Islet precursor cell (in vitro differentiated cells): Measurements from ENCODE around the gene NCAN.
A peak's percentile ranks its signal among the peaks of the same experiment; 100 is the strongest.
"Not testable (repeated sequence)": the region's sequence is repeated elsewhere in the genome, so short reads cannot be mapped to it uniquely, and the experiment has no call there.

Experiments
- DNase-seq: peaks from one replicate; pipeline ENCODE4 v3.0.0-alpha.2; 2018

Gene NCAN

DNA sequence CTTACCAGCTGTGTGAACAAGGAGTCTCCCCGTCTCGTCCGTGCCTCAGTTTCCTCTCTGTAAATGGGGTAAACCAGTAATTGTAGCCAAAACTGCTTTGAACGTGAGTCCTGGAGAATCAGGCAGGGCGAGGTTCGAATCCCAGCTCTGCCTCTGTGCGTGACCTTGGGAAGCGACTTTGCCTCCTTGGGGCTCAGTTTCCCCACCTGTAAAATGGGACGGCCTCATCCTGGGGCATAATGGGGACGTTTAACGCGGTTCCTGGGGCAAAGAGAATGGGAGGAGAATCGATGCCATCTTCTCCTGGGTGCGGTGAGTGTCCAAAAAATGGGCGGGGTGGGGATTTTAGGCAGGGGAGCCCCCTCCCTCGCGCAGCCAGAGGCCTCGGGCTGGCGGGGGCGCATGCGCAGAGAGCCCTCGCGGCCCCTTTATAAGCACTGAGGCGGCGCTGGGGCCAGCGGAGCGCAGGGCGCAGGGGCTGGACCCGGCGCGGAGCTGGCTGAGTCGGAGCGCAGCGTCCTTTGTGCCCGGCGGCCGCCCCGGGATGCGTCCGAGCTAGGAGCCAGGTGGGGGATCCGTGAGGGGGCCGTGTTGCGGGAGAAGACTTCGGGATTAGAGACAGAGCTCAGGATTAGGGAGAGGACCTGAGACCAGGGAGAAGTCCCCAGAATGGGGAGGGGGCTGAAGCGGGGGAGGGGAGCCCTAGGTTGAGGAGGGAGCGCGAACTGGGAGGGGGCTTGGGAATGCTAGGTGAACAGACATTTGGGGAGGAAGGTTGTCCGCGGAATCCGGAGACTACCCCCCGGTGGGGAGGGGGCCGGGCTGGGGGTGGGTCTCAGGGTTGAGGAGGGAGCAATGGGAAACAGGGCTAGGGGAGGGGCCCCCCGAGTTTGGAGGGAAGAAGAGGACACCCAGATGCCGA lies at the start of gene NCAN:
TSS of gene NCAN (plus strand) at position 460 of the 922 bp plus-strand sequence. CDS start 4,996 bp downstream, outside the sequence.
- no peak for DNase-seq

DNA sequence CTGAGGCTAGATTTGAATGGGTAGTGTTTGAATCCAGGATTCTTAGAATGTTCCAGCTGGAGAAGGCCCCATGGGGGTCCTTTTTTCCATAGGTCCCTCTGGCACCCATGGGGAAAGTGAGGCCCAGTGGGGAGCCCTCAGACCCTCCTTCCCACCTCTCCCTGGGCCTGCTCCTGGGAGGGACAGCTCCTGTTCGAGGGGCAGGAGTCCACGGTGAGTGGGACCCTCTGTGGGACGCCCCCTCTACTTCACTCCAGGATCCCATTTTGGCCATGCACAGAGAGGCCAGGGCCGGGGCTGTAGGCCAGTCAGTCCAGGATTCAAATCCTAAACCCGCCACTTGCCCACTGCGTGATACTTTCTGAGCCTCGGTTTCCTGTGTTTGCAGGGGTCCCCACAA lies 49.3 kb upstream of the NCAN start:
- no peak for DNase-seq

DNA sequence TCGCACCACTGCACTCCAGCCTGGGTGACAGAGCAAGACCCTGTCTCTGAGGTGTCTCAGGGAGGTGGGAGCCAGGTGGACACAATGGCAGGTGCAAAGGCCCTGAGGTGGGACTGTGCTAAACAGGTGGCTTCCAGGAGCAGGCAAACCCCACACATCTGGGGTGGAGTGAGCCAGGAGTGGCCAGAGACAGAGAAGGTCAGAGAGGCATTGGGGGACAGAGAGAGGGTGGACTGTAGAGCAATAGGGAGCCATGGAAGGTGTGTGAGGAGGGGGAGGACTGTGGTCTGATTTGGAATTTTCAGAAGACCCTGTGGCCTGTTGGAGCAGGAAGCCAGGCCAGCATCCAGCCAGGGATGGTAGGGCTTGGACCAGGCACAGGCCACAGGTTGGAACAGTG lies 46.4 kb upstream of the NCAN start:
- DNase-seq: no peak

DNA sequence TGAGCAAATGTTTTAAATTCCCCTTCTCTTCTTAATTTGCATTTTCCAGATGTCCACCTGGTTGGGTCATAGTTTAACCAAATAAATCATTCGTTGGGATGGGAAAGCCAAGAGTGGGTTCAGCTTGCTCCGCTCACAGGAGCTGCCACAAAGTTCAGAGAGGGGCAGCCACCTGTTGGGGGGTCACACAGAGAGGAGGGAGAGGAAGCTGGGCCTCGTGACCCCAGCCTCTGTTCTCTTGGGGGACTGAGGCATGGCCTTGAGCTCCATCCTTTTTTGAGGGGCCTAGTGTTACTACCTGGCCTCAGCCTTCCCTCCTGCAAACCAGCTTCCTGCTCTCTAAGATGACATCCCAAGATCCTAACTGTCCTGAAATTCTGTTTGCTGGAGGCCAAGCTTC lies 44.1 kb upstream of the NCAN start:
- no peak for DNase-seq

DNA sequence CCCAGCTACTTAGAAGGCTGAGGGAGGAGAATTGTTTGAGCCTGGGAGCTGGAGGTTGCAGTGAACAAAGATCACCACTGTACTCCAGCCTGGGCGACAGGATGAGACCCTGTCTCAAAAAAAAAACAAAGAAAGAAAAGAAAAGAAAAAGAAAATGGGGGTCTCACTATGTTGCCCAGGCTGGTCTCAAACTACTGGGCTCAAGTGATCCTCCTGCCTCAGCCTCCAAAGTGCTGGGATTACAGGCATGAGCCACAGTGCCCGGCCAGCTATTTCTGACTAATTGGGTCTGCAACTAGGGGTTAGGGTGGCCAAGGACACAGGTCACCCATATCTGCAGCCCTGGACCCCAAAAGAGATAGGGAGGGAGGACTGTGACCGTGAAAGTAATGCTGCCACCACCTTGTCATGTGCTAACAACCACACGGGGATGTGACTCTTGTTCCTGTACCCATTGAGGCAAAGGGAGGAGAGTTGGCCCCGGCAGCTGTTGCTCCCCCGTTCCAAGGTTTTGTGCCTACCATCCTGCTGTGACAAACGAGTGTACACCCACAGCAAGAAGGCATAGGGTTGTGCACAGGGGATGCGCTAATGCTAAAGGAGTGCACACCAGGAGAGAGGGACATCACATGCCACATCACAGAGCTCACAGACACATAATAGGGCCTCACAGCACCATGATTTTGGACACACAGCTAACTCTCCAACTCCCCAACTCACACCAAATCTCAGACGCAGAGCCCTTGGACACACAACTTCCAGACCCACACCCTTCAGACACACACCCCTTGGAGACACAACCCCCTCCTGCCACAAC lies 42.3 kb upstream of the NCAN start:
- DNase-seq: no peak

DNA sequence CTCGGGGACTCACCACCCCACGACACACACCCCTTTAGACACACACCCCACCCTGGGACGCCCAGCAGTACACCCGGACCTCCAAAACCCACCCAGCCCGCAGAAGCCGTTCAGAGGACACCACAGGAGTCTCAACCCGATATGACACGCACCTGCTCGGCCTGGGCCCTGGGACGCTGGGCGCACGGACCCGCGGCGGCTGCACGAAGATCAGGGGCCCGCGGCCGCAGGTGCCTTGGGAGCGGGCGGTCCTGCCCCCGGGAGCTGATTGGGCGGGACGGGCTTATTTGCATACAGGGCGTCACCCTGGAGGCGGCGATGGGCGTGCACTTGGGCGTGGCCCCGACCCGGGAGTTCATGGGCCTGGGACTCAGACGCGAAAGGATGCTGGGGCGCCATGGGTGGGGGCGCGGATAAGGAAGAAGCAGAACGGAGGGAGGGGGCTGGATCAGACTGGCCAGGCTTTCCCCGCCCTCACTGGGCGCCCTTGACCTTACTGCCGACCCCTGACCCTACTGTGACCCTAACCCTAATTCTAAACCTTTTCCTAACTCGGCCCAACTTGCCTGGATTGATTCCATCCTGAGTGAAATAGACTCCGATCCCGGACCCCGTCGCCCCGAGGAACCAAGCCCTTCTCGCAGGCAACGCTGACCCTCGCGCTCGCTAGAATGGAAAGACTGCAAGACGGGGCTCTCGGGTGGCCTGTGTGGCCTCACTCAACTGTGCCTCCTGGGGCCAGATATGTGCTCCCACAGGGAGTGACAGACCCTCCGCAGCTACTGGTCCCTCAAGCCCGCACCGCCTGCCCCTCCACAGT lies 41.5 kb upstream of the NCAN start, which contains the start of gene MEF2B:
TSS of gene MEF2B (minus strand) at position 211 of the 820 bp plus-strand sequence. CDS start 19,528 bp downstream, outside the sequence.
- peak; percentile 92 for DNase-seq

DNA sequence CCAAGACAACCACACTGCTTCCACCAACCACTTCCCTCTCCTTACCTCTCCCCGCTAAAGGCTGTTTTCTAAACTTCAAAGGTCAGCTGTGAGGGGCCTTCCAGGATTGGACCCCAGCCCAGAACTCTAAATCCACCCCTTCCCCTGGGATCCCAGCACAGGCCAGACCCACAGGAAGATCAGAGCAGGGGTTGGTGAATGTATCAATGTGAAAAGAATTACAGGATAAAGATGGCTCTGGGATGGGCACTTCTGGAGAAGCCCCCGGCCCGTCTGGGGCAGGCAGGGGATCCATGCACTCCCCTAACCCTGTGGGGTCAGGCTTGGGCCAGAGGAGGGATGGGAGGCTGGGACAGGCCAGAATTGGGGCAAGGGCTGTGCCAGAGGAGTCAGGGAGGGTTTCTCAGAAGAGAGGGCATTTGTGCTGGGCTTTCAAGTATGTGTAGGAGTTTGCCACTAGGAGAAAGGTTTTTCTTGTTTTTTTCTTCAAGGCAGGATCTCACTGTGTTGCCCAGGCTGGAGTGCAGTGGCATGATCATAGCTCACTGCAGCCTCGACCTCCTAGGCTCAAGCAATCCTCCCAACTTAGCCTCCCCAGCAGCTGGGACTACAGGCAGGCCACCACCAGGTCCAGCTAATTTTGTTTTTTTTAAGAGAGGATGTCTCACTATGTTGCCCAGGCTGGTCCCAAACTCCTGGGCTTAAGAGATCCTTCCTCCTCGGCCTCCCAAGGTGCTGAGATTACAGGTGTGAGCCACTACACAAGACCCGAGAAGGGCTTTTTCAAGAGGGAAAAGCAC lies 40.7 kb upstream of the NCAN start:
- no peak for DNase-seq

DNA sequence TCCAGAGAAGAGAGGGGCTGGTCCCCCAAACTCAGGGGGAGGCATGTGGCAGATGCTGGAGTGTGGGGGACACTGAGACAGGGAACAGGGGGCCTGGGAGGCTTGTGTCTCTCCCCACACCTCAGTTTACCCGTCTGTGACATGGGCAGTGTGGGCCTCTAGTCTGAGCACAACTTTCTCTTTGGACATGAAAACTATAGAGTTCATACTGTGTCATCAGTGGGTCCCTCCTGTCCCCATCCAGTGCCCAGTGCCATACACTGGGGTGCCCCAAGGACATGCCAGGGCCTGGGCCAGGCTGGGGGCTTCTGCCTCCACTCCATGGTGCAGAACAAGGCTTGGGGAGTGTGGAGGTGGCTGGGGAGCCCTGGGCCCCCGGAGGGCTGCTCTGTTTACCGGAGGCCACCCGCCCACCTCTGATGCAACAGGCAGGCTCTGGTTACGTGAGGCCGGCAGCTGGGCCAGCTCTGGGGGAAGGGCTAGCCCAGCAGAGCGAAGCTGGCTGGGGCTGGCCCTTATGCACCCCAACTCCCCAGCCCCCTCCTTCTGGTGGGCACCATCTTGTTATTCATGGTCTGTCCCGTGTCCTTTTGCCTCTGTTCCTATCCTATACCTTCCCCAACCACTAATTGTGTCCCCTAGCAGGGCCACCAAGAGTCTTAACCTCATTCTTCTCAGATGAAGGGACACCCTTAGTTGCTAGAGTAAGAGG lies 39.8 kb upstream of the NCAN start:
- no peak for DNase-seq

DNA sequence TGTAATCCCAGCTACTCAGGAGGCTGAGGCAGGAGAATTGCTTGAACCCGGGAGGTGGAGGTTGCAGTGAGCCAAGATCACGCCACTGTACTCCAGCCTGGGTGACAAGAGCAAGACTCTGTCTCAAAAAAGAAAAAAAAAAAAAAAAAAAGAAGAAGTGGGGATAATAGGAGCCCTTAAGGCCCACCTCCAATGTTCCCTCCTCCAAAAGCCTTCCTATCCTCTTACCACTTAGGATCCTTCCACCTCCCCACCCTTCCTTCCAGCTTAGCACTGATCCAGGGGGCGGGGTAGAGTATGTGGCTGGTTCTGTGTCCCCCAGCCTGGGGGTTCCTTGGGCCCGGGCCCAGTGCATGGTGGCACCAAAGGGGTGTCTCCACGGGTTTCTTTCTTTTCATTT lies 38.5 kb upstream of the NCAN start:
- DNase-seq: not testable (repeated sequence)

DNA sequence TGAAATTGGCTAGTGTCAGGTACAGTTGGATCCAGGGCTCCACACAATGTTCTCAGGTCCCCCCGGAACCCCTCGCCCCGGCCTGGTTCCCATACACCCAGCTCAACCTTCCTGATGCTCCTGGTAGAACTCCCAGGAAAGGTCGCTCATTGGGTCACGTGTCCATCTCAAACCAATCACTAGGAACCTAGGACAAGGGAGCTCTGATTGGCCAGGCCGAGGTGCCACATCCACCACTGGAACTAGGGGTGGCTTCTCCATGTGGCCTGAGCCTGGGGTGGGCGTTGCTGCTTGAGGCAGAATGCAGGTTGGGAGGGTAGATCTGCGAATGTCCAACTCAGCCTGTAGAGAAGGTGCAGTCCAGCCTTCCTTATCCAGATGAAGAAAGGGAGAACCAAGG lies 34.8 kb upstream of the NCAN start:
- DNase-seq: no peak

DNA sequence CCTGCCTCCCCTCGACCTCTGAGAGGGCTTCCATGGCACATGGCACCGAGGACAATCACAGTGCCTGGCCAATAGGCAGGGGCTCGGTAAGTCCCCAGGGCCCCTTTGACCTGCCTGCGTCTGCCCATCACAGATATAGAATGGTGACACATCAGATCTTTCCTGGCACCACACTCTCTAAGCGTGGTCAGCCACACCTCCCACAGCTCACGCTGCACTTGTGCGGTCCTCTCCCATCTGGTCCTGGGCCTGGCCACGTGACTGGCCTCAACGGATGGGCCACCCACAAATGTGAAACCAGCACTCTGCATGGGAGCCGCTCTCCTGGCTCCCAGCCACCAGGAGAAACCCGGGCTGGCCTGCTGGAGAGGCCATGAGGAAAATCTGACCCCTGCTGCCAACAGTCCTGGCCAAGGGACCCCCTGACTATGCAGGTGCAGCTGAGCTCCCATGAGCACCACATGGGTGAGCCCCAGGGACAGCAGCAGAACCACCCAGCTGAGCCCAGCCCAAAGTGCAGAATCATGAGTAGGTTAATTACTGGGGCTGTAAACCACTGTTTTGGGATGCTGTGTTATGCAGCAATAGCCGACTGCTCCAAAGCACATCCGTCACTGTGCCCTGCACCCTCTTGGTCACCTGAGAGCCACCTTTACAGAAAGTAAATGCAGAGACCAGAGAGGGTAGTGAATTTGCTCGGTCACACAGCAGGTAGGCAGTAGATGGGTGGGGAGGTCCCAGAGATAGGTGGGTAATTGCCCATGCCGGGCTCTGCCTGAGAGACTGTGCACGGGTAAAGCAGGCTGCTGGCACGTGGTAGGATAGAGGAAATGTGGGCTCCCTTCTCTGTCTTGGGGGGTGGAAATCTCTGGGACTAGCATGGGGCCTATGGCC lies 32.0 kb upstream of the NCAN start:
- DNase-seq: no peak

DNA sequence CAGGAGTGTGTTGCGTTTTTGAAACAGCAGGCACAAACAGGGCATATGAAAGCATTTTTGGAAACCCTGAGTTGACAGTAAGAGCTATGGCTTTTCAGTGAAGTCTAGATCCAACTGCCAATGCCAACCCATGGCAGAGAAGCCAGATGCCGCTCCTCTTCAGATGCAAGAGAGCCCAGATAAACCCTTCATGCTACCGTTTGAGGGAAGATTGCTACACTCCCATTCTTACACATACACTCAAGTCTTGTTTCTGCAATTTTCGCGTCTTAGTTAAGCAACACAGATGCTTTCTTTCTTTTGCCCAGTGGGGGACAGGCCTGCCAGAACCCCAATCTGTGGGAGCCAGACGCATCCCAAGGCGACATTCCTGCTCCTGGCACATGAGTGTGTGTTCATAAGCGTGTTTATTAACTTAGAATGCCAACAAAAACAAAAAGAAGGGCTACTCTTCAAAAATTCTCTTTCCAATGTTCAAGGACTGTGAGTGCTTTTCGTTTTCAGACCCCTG lies 30.2 kb upstream of the NCAN start:
- no peak for DNase-seq

DNA sequence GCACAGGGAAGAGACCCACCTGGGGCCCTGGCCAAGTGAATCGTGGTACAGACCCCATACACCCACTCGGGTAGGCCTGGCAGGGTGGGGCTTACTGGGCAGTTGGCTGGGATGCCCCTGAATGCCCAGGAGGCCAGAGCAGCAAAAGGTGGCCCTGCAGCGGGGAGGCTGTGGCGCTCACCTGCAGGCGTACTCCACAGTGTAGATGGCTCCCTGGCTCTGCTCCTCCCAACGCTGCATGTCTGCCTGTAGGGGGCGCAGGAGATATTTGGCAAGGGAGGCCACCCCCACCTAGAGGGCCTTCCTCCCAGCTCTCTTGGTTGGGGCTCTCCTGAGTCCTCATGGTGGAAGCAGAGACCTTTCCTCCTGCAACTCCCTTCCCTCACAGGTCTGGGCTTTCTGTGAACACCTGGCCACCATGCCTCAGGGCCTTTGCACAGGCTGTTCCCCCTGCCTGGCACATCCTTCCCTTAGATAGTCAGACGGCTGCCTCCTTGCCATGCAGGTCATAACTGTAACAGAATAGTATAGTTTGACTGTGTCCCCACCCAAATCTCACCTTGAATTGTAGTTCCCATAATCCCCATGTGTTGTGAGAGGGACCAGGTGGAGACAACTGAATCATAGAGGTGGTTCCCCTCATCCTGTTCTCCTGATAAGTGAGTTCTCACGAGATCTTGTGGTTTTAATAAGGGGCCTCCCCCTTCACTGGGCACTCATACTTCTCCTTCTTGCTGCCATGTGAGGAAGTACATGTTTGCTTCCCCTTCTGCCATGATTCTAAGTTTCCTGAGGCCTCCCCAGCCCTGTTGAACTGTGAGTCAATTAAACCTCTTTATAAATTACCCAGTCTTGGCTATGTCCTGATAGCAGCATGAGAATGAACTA lies 25.7 kb upstream of the NCAN start:
- DNase-seq: peak; percentile 85

DNA sequence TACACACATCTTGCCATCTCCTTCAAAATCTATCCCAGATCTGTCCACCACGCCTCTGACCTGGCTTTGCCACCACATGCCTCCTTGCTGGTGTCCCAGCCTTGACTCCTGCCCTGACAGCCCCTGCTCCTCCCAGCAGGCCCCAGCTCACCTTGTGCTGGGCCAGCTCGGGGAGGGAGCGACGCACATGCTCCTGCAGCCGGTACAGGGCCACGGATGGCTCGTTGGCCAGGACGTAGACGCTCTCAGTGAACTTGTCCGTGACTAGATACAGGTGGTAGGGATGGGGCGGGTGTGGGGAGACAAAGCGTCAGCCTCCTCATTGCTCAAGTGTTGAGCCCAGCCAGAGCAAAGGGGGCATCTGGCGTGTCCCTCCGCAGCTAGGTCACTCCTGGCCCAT lies 25.0 kb upstream of the NCAN start:
- DNase-seq: no peak

DNA sequence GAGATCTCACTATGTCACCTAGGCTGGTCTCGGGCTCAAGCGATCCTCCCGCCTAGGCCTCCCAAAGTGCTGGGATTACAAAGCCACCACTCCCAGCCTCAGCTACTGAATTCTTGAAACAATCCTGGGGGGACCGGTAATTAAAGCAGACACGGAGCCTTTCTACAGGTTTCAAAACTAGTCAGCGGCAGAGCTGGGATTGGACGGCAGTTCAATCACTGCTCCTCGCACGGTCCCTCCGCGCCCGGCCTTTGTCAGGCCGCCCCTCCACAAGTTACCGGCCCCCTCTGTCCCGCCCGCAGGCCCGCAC lies 20.0 kb upstream of the NCAN start:
- no peak for DNase-seq

DNA sequence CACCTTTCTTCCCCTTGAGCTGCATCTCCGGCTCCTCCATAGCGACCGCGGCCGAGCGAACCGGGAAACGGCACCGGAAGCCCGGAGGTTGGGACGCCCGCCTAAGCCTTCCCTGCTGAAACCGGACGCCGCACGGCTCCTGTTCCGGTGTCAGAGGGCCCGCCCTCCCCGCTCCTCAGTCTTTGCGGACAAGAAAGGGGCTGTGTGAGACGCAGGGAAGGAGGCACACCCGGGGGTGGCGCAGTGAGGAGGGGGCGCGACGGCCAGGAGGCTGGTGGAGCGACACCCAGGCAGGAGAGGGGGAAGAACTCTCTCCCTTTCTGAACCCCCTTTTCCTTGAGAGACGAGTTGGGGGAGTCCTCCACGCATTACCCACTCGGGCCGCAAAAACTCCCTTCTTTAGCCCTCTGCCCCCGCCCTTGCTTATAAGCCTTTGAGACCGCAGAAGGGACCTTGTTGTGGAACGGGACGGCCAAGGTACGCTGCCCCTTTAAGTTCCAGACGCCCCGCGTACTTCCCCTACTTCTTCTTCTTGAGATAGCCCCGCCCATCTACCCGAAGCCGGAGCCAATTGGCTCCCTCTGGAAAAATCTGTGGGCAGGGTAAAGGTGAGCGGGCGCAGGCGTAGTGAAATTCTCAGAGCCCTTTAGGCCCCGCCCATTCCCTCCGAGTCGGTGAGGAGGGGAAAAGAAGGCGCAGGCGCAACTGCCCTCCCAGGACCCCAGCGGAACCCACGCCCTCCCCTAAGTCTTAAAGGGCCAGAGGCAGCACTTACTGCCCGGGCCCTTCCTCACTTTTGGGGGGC lies 19.5 kb upstream of the NCAN start, which contains the start of the genes BORCS8 and RFXANK:
TSS of gene BORCS8 (minus strand) at position 75 of the 805 bp plus-strand sequence. CDS start at position 40, 35 bp downstream.
TSS of gene RFXANK (plus strand) at position 181 of the 805 bp plus-strand sequence. CDS start 1,689 bp downstream, outside the sequence.
- peak; percentile 99 for DNase-seq

DNA sequence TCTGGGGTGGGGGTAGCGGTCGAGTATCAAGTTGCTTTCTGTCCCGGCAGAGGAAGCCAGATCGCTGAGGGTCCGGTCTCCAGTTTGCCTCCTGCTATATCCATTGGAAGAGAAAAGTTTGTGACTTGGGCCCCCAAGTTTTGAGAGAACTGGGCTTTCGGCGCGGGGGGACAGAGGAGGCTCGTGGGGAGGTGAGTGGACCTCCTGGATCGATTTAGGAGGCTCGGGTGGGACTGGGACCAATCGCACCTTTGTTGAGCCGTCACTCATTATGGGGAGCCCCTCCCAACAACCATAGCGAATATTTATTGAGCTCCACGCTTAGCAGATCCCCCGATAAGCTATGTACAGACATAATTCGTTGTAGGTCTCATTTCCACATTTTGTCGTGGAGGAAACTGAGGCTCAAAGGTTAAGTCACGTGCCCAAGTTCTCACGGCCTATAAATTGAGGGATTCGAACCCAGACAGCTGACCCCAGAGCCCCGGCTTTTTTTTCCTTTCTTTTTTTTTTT lies 18.8 kb upstream of the NCAN start:
- no peak for DNase-seq

DNA sequence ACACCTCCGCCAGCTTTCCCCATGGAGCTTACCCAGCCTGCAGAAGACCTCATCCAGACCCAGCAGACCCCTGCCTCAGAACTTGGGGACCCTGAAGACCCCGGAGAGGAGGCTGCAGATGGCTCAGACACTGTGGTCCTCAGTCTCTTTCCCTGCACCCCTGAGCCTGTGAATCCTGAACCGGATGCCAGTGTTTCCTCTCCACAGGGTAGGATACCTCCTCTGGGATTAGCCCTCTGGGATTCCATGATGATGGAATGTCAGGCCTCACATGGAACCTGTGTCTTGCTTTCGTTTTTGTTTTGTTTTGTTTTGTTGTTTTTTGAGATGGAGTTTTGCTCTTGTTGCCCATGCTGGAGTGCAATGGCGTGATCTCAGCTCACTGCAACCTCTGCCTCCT lies 17.8 kb upstream of the NCAN start:
- DNase-seq: no peak
